ENCODE data around the gene ATN1.

- TF ChIP-seq POLR2A (IDR thresholded peaks at IDR 0.05; ENCODE audit: low read depth, low read length) (no peak), POLR2AphosphoS5 (IDR thresholded peaks at IDR 0.05; ENCODE audit: low read depth, low read length) (no peak), TAF1 (IDR thresholded peaks at IDR 0.05; ENCODE audit: borderline replicate concordance, low read depth, low read length) (no peak)
These were observed 12.6 kb upstream of the ATN1 start for GRCh38 chr12:6914947-6915788.

All from GM12892 (cell line).